Stimulated activated CD8-positive, alpha-beta memory T cell treated with anti-CD3 and anti-CD28 coated beads, Interleukin-7, amount 100 ng/mL, for 1 hour (primary cell): ENCODE data around the gene LECT2.

Experiments
- DNase-seq, 2 donors: peaks; one replicate each; pipeline ENCODE4 v3.0.0-alpha.2; 2020; ENCODE audit warnings: low read depth in 2 of 2

The LECT2 gene

DNA sequence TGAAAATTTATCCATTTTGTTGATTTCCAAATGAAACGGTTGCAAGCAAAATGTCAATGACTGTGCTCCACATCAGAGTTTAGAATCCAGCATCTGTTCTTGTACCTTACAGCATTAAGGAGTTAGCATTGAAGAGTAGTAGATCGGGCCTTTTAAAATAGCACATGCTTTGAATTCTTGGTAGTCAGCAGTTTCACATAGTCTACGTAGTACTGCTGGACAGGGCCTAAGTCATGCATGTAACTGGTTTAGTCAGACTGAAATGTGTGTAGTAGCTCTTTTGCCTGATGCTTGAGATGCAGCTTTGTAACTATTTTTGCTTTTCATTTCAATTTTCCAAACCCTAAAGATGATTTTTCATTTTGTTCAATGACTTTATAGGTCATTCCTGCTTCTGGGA is 19.8 kb downstream of the LECT2 start:
- no peak for DNase-seq

DNA sequence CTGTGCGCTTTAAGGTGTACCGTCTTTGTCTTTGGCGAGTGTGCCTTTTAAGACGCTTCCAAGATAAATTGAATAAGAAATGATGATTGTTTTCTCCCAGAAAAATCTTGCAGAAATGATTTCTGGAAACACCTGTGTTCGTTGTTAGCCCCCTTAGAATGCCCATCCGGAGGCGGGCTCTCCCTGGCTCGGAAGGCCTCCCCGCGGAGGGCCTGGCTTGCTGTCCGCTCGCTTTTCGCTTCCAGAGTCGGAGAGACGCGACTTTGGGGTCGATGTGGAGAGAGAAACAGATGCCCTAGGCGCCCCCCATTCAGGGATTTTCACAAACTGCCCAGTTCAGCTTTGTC is 23.9 kb downstream of the LECT2 start:
- no peak for DNase-seq

DNA sequence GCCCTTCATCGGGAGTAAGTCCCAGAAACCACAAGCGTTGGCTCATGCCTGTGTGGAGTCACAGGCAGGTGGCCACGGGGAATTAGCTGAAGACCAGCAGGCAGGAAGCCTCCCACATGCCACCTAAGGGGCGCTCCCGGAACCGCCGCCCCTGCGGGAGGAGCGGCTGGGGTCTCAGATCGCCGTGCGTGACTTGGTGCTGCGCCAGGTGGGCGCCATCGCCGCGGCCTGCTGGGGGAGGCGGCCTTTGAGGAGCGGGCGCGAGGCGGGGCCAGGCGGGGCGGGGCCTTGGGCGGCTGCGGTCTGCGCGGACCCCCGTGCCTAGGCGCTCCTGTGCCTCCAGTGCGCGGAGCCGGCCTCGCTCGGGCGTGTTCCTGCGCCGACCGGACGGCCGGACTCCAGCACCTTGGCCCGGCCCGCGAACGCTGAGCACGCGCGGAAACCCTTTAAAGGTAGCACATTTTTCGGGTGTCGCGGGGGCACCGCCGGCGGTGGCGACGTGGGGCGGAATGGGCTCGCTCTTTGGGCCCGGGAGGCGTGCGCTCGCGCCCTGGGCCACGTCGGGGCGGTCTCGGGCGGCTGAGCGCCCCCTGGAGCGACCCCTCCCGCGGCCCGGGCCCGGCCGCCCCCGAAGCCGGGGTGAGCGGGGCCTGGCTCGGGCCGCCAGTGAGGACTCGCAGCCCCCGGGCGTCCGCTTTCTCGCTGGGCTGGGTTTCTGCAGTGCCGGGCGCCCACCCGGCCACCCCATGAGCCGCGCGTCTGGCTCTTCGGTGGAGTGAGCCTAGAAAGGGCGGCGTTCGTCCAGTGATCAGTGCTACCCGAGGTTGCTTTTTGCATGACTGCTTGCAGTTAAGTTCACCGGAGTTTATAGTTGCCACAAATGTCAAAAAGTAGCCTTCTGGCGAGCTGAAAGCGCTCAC is 24.5 kb downstream of the LECT2 start:
- DNase-seq, result no peak

DNA sequence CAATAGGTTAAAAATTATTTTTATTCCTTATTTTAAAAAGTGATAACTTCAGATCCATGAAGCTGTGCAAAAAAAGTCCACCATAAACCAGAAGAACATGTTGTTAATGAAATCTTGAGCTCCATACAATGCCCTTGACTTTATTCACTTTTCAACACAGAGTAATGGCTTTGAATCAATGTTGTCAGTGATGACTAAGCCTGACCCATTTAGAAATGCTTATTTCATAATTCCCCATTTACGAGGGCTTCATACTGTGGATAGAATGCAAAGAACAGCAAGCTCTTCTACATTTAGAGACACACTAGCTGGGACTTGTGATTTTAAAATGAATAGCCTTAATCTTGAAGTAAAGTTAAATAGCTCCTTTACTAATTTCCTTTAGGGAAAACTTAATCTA is 33.4 kb downstream of the LECT2 start:
- no peak for DNase-seq

DNA sequence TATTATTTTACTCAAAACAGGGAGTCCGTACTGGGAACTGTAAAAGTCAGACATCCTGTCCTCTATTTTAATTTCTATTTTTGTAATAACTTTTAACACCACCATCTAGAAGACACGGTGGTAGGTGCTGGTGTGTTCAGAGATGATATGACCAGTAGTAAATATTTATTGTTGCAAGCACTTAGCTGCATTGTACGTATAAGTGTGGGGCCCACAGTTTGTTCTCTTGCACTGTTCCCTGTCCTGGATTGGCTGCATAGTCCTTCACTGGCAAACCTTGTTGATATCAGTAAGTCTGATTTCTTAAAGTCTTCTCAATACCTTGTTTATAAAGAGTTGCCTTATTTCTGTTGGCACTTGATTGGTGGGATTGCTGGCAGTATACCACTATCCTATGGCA is 34.6 kb downstream of the LECT2 start:
- no peak for DNase-seq

DNA sequence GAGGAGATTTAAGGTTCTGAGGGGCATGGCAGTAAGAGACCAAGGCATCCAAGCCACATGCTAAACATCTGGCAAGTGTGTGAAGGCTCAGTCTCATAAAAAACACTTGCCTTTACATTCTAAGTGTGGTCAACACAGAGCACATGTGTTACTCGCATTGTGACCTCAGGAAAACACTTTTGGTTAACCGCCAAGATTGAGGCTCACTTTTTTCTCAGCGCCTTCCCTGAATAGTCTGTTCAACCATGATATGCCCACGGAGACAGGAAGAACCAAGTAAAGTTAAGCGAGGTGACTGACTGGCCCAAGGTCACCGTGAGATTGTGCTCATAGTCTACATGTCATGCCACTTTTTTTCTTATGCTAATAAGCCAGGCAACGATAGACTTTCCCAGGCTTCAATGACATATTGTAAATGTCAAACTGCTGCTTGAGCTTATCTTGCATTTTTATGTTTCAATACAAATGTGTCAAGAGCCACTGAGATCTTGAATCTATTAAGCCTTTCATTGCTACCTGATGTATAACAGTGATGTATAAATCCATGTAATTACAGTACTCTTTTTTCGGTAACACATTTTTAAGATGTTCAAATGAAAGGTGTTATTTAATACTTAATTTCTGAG is 38.0 kb downstream of the LECT2 start:
- no peak for DNase-seq

DNA sequence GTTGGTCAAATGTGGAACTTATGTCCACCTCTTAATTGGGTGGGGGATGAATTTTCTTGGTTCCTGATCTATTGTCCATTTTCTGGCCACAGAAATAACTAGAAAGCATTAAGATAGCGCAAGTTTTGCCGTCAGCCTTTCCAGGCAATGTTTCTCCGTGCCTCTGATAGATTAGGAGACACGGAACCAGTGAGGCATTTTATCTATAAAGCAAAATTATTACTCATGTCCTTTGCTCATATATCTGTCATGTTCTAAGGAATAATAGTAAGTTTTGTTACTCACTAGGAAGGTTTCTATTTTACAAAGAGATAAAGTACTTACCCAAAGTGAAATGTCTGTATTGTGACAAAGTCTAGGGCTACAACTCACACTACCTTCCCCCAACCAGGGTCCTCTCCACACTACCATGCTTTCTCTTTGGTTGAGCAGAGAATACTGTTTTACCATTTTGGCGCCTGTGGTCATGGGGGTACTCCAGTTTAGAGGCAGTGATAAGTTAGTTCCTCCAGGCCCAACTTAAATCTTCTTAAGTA is 39.2 kb downstream of the LECT2 start:
- no peak for DNase-seq

DNA sequence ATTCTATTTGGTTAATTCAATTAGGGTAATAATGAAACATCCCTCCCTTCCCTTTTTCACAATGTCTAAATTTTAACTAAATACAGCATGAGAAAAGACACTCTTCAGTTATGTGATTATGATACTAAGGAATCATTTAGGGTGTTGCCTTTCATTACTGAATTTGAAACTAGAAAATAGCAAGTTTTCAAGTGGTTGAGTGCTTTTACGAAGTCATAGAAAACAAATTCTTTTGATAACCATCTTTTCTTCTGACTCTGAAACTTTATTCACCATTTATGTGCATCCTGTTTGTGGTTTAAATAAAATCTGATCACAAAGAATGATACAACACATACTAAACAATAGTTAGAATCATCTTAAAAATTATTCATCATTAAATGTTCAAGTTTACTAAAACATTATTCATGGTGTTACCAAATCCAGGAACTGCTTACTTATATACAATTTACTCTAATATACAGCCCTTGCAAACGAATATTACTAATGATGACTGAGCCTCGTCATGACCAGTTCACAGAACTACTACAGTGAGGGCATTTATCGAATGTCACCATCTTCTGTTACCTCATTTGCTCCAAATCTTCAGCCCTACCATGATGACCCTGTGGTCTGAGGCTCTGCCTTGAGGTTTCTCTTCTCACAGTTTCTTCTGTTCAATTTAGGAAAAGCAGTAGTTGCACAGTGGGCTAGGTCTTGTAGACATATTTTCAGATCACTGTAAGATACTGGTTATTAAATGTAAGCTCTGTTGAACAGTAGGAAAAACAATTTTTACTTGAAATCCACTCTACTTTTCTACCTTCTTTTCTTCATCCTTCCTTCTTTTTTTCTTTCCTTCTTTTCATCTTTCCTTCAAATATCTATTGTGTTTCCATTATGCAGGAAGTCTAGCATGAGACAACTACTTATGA is 40.8 kb downstream of the LECT2 start:
- DNase-seq, result no peak

DNA sequence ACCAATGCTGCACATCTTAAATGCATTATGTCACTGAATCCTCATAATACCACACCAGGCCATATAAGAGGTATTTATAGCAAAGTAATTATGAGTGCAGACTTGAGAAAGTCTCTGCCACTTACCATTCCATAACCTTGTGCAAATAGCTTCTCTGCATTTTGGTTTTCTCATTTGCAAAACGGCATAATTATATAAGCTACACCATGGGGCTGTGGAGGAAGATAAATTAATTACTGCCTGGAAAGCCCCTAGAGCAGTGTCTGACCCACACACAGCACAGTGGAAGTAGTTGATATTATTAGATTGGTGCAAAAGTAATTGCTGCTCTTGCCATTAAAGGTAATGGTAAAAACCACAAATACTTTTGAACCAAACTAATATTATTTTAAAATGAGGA is 49.6 kb downstream of the LECT2 start:
- no peak for DNase-seq

DNA sequence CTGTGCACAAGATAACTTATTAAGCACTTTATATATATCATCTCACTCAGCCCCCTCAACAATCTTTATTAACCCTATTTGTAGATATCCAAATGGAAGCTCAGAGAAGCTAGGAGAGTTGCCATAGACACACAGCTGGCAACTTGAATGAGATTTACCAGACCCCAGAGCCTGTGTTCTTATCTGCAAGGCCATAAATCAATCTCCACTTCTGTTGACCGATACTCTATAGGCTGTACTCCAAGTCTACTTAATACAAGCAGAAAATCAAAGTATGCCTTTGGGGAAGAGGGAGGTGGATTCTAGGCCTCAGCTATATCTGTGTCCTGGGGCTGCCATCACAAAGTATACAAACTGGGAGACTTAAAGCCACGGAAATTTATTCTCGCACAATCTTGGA is 53.1 kb downstream of the LECT2 start:
- DNase-seq, result no peak

DNA sequence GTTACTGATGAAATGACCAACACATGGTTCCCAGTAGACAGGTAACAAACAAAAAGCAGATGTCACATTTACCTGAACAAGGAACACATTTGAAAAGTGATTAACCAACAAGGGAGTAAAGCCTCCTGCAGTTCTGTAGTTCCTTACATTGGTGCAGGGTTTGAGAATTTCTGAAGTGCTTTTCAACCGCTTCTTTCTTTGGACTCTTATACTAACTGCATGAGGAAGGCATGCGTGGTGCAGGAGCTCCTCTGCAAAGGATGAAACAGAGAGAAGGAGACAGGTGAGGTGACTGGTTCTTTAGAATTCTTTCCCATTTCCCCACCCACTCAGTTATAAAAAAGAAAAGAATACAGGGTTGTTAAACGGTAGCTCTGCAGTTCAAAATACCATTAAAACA is 54.5 kb downstream of the LECT2 start:
- DNase-seq, result no peak

DNA sequence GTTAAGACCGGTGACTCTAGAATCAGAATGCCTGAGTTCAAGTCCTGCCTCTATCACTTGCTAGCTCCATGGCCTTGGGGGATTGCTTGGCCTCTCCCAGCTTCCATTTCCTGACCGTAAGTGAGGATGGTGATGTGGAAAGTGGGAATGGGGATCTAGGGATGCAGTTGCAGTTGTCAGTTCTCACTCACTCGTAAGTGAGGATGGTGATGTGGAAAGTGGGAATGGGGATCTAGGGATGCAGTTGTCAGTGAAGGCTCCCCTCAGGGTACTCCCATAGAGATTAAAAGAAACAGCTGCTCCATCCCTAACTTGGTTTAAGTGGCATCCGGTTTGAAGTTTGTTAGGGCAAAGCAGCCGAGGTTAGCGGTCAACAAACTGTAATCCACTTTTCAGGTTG is 56.1 kb downstream of the LECT2 start:
- DNase-seq, result no peak
